SK-N-SH (cell line): Measurements from ENCODE around the gene NECTIN2. TPM values are rescaled to one million over a fixed set of nuclear protein-coding genes. Genes with fewer than 3 reads are reported as not detected.
A peak's percentile ranks its signal among the peaks of the same experiment; 100 is the strongest.

Source experiments
- CTCF ChIA-PET: fragments of 300-600, 350-600 bp; formaldehyde crosslinking; extraction: SDS; loops from one replicate; lab custom pipeline; 2021; lab: Yijun Ruan, JAX
- POLR2A ChIA-PET: fragments of 350-600 bp; sonication (Branson Sonifier 250); formaldehyde crosslinking; extraction: SDS; loops from one replicate; lab custom pipeline; 2020; ENCODE audit warnings: antibody characterized with exemption, inconsistent platforms; lab: Yijun Ruan, JAX
- DNase-seq: peaks from one replicate; pipeline ENCODE4 v3.0.0; 2012
- H2AFZ ChIP-seq: fragments of 200-600 bp; sonication (generic); 2 replicates; pipeline ENCODE4 v1.8.1; 2016; ENCODE audit warnings: antibody characterized with exemption, mild to moderate bottlenecking, low read depth
- H3F3A ChIP-seq: fragments of 200-600 bp; sonication (generic); replicated peaks from 2 replicates; pipeline ENCODE3; 2016; ENCODE audit warnings: antibody characterized with exemption, mild to moderate bottlenecking; ENCODE audit not compliant: insufficient read depth
- H3K27ac ChIP-seq, 2 experiments: fragments of 200-500 bp in 1 of 2; fragments of 200-600 bp in 1 of 2; sonication (Bioruptor generic) in 1 of 2; sonication (generic), shearing (Covaris generic) in 1 of 2; 2 replicates each; pipeline versions ENCODE4 v1.5.1 to v1.6.1; 2014 to 2016; ENCODE audit warnings: low read depth in 2 of 2, inconsistent platforms in 1 of 2, low read length in 1 of 2, mild to moderate bottlenecking in 1 of 2, mixed read lengths in 1 of 2
- H3K27me3 ChIP-seq: fragments of 200-600 bp; sonication (generic), shearing (Covaris generic); 2 replicates; pipeline ENCODE4 v1.6.1; 2016; ENCODE audit warnings: mixed run types; ENCODE audit not compliant: insufficient read depth
- H3K36me3 ChIP-seq, 2 experiments: fragments of 200-500 bp in 1 of 2; fragments of 200-600 bp in 1 of 2; sonication (Bioruptor generic) in 1 of 2; sonication (generic) in 1 of 2; replicated peaks in 1 of 2; 2 replicates each; pipeline versions ENCODE3 to v1.5.1; 2014 to 2016; ENCODE audit warnings: low read length in 1 of 2, mild to moderate bottlenecking in 1 of 2; ENCODE audit not compliant: insufficient read depth in 2 of 2, control insufficient read depth in 1 of 2
- H3K4me1 ChIP-seq, 2 experiments: fragments of 200-500 bp in 1 of 2; fragments of 200-600 bp in 1 of 2; sonication (Bioruptor generic) in 1 of 2; sonication (generic), shearing (Covaris generic) in 1 of 2; 2 replicates each; pipeline versions ENCODE4 v1.5.1 to v1.6.1; 2014 to 2016; ENCODE audit warnings: low read depth in 1 of 2, low read length in 1 of 2, mixed run types in 1 of 2; ENCODE audit not compliant: insufficient read depth in 2 of 2, control insufficient read depth in 1 of 2
- H3K4me2 ChIP-seq: fragments of 200-600 bp; sonication (generic), shearing (Covaris generic); 2 replicates; pipeline ENCODE4 v1.6.1; 2017; ENCODE audit warnings: mixed run types
- H3K4me3 ChIP-seq, 2 experiments: fragments of 200-500 bp in 1 of 2; fragments of 200-600 bp in 1 of 2; sonication (Bioruptor generic) in 1 of 2; sonication (generic), shearing (Covaris generic) in 1 of 2; 2 replicates each; pipeline versions ENCODE4 v1.5.1 to v1.8.1; 2014 to 2016; ENCODE audit warnings: low read depth in 2 of 2, inconsistent platforms in 1 of 2, low read length in 1 of 2, mild to moderate bottlenecking in 1 of 2, mixed read lengths in 1 of 2, moderate library complexity in 1 of 2
- H3K79me2 ChIP-seq: fragments of 200-600 bp; sonication (generic); 2 replicates; pipeline ENCODE4 v1.8.1; 2017; ENCODE audit warnings: mild to moderate bottlenecking; ENCODE audit not compliant: insufficient read depth
- H3K9ac ChIP-seq: fragments of 200-600 bp; sonication (generic); 2 replicates; pipeline ENCODE4 v1.6.1; 2017; ENCODE audit warnings: mixed run types
- H3K9me2 ChIP-seq: fragments of 200-600 bp; sonication (generic); 2 replicates; pipeline ENCODE4 v1.6.1; 2017; ENCODE audit warnings: mixed run types
- H3K9me3 ChIP-seq: fragments of 200-600 bp; sonication (generic); 2 replicates; pipeline ENCODE4 v1.6.1; 2017; ENCODE audit warnings: mixed run types, mild to moderate bottlenecking, moderate library complexity
- H4K20me1 ChIP-seq: fragments of 200-600 bp; sonication (generic); 2 replicates; pipeline ENCODE4 v1.6.1; 2017; ENCODE audit warnings: mild to moderate bottlenecking, mixed run types; ENCODE audit not compliant: insufficient read depth
- ELF1 ChIP-seq: IDR thresholded peaks from 2 replicates; pipeline ENCODE4 v1.4.0; 2012
- EP300 ChIP-seq, 2 experiments: IDR thresholded peaks; 2 replicates each; pipeline versions ENCODE4 v1.4.0 to v1.6.1; 2012; ENCODE audit warnings: borderline replicate concordance in 1 of 2, low read depth in 1 of 2, low read length in 1 of 2
- FOSL2 ChIP-seq: IDR thresholded peaks from 2 replicates; pipeline ENCODE4 v1.4.0; 2012; ENCODE audit warnings: low read depth, mild to moderate bottlenecking, moderate library complexity, borderline replicate concordance
- GATA2 ChIP-seq: sonication (generic); formaldehyde crosslinking; IDR thresholded peaks from 2 replicates; pipeline ENCODE4 v1.5.0; 2020; ENCODE audit warnings: mild to moderate bottlenecking, missing genetic modification reagents
- NRF1 ChIP-seq: IDR thresholded peaks from 2 replicates; pipeline ENCODE4 v1.6.1; 2012; ENCODE audit warnings: low read depth, mild to moderate bottlenecking, low read length
- POLR2AphosphoS5 ChIP-seq: IDR thresholded peaks from 2 replicates; pipeline ENCODE4 v1.6.1; 2012; ENCODE audit warnings: low read depth, low read length
- RAD21 ChIP-seq: IDR thresholded peaks from 2 replicates; pipeline ENCODE4 v1.6.1; 2012; ENCODE audit warnings: mild to moderate bottlenecking, low read length
- RCOR1 ChIP-seq: fragments of 150-350 bp; IDR thresholded peaks from 2 replicates; pipeline ENCODE4 v1.6.1; 2017; ENCODE audit warnings: antibody characterized with exemption, low read length
- RFX5 ChIP-seq: IDR thresholded peaks from 2 replicates; pipeline ENCODE4 v1.6.1; 2012; ENCODE audit warnings: mild to moderate bottlenecking, improper control_type of control experiment, low read length
- TCF12 ChIP-seq: IDR thresholded peaks from 2 replicates; pipeline ENCODE4 v1.4.0; 2012
- YY1 ChIP-seq: IDR thresholded peaks from 2 replicates; pipeline ENCODE4 v1.4.0; 2012; ENCODE audit warnings: low read depth, mild to moderate bottlenecking
- WGBS: methylation state at CpG from one replicate; pipeline ENCODE4 v1.1.6; 2017; ENCODE audit warnings: low lambda C conversion rate; 5-methylcytosine and 5-hydroxymethylcytosine counted together
- polyA plus RNA-seq, 3 experiments: library from polyadenylated mRNA; depleted of rRNA; stranded (reverse); fragments of >200 nt; gene quantifications; 2 replicates each; pipeline ENCODE4 v1.2.3, GENCODE V29; 2012
- TF ChIP-seq, protein P1 (sequence below): fragments of 150-350 bp; IDR thresholded peaks from 2 replicates; pipeline ENCODE4 v1.6.1; 2016; ENCODE audit warnings: mild to moderate bottlenecking, low read depth, low read length
- TF ChIP-seq, protein P2 (sequence below): fragments of 200-600 bp; sonication (generic); IDR thresholded peaks from 2 replicates; pipeline ENCODE4 v1.6.1; 2017; ENCODE audit warnings: antibody characterized with exemption, mild to moderate bottlenecking, moderate library complexity
- TF ChIP-seq, protein P3 (sequence below): IDR thresholded peaks from 2 replicates; pipeline ENCODE4 v1.6.1; 2012; ENCODE audit warnings: mild to moderate bottlenecking, low read depth, low read length, moderate library complexity
- TF ChIP-seq, protein P4 (sequence below): IDR thresholded peaks from 2 replicates; pipeline ENCODE4 v1.4.0; 2012; ENCODE audit warnings: low read depth, borderline replicate concordance
- TF ChIP-seq, protein P5 (sequence below): IDR thresholded peaks from 2 replicates; pipeline ENCODE4 v1.4.0; 2012; ENCODE audit warnings: low read depth

Gene NECTIN2
- polyA plus RNA-seq, 1 of the 3 experiments (the other 2 are of a cell fraction) = 121 TPM

DNA sequence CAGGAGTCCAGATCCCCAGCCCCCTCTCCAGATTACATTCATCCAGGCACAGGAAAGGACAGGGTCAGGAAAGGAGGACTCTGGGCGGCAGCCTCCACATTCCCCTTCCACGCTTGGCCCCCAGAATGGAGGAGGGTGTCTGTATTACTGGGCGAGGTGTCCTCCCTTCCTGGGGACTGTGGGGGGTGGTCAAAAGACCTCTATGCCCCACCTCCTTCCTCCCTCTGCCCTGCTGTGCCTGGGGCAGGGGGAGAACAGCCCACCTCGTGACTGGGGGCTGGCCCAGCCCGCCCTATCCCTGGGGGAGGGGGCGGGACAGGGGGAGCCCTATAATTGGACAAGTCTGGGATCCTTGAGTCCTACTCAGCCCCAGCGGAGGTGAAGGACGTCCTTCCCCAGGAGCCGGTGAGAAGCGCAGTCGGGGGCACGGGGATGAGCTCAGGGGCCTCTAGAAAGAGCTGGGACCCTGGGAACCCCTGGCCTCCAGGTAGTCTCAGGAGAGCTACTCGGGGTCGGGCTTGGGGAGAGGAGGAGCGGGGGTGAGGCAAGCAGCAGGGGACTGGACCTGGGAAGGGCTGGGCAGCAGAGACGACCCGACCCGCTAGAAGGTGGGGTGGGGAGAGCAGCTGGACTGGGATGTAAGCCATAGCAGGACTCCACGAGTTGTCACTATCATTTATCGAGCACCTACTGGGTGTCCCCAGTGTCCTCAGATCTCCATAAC lies 59.5 kb downstream of the NECTIN2 start, which contains the start of gene APOE:
Gene APOE (plus strand): TSS at position 360 of the 724 bp plus-strand sequence. CDS start 829 bp downstream, outside the sequence.
- H3F3A ChIP-seq = peaks cover 17% of the 10 kb centered on the region
- H2AFZ ChIP-seq = 0 out of 2 replicates have a peak within 1 kb of the TSS, but pooled peaks have one; percentile 62
- H3K9ac ChIP-seq = no peak within 1 kb of the TSS
- 17% methylated on average over 20 of the region's 20 CpGs for WGBS
- no peaks in the 10 kb centered on the region for H3K27me3 ChIP-seq
- DNase-seq = peak; percentile 57
- H3K79me2 ChIP-seq = no peaks in the 10 kb centered on the region
- H3K9me2 ChIP-seq = no peaks in the 10 kb centered on the region
- no peak within 1 kb of the TSS for H3K27ac ChIP-seq
- TF ChIP-seq RFX5 (no peak), GATA2 (CRISPR knock-in tag) (no peak)
- POLR2A ChIA-PET = interaction anchor here (0.5 to 0.7 kb wide), 2 partner anchors 10 to 11 kb away, joined by 3 read pairs; no protein-coding TSS in a partner anchor
- peak within 1 kb of the TSS; percentile 37 for H3K4me2 ChIP-seq
- CTCF ChIA-PET = interaction anchor here (0.8 to 5.2 kb wide), 3 partner anchors 9 to 55 kb away, joined by 3 to 131 read pairs (median 3); partner anchors contain the start of gene CLPTM1
- H3K36me3 ChIP-seq = peaks cover 0 to 4% of the 10 kb centered on the region in 2 experiments
- peaks cover 0 to 12% of the 10 kb centered on the region in 2 experiments; a peak in 1 of 4 replicates for H3K4me1 ChIP-seq
- H3K4me3 ChIP-seq = peak within 1 kb of the TSS in 1 of 2 experiments; percentile 36; a peak in 2 of 4 replicates
- H4K20me1 ChIP-seq = no peaks in the 10 kb centered on the region
- H3K9me3 ChIP-seq = no peaks in the 10 kb centered on the region

DNA sequence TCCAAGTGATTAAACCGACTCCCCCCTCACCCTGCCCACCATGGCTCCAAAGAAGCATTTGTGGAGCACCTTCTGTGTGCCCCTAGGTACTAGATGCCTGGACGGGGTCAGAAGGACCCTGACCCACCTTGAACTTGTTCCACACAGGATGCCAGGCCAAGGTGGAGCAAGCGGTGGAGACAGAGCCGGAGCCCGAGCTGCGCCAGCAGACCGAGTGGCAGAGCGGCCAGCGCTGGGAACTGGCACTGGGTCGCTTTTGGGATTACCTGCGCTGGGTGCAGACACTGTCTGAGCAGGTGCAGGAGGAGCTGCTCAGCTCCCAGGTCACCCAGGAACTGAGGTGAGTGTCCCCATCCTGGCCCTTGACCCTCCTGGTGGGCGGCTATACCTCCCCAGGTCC lies 61.5 kb downstream of the NECTIN2 start:
- no peak overlapping the region for H3K27ac ChIP-seq
- H3K36me3 ChIP-seq = no peaks in the 10 kb centered on the region
- no peaks in the 10 kb centered on the region for H3K27me3 ChIP-seq
- no peaks in the 10 kb centered on the region for H3K9me2 ChIP-seq
- H3K4me3 ChIP-seq = no peak overlapping the region
- H3K4me1 ChIP-seq = peaks cover 4 to 14% of the 10 kb centered on the region in 2 experiments; a peak in 1 of 4 replicates
- no peak overlapping the region for H3K9ac ChIP-seq
- POLR2A ChIA-PET = no interaction called here
- 76% methylated on average over 4 of the region's 12 CpGs for WGBS
- H3K4me2 ChIP-seq = no peak overlapping the region
- CTCF ChIA-PET = interaction anchor here (6.2 kb wide), 1 partner anchor 44 kb away, joined by 57 read pairs; no protein-coding TSS in a partner anchor
- no peaks in the 10 kb centered on the region for H3K79me2 ChIP-seq
- DNase-seq = peak; percentile 8
- H4K20me1 ChIP-seq = no peaks in the 10 kb centered on the region
- no peaks in the 10 kb centered on the region for H3K9me3 ChIP-seq
- H3F3A ChIP-seq = peaks cover 21% of the 10 kb centered on the region
- H2AFZ ChIP-seq = no peak overlapping the region
- no peak for TF ChIP-seq RAD21
- TF ChIP-seq, protein P1, sequence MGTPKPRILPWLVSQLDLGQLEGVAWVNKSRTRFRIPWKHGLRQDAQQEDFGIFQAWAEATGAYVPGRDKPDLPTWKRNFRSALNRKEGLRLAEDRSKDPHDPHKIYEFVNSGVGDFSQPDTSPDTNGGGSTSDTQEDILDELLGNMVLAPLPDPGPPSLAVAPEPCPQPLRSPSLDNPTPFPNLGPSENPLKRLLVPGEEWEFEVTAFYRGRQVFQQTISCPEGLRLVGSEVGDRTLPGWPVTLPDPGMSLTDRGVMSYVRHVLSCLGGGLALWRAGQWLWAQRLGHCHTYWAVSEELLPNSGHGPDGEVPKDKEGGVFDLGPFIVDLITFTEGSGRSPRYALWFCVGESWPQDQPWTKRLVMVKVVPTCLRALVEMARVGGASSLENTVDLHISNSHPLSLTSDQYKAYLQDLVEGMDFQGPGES = no peak
- no peak for TF ChIP-seq YY1
- TF ChIP-seq, protein P2, sequence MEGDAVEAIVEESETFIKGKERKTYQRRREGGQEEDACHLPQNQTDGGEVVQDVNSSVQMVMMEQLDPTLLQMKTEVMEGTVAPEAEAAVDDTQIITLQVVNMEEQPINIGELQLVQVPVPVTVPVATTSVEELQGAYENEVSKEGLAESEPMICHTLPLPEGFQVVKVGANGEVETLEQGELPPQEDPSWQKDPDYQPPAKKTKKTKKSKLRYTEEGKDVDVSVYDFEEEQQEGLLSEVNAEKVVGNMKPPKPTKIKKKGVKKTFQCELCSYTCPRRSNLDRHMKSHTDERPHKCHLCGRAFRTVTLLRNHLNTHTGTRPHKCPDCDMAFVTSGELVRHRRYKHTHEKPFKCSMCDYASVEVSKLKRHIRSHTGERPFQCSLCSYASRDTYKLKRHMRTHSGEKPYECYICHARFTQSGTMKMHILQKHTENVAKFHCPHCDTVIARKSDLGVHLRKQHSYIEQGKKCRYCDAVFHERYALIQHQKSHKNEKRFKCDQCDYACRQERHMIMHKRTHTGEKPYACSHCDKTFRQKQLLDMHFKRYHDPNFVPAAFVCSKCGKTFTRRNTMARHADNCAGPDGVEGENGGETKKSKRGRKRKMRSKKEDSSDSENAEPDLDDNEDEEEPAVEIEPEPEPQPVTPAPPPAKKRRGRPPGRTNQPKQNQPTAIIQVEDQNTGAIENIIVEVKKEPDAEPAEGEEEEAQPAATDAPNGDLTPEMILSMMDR = no peak
- TF ChIP-seq, protein P3, sequence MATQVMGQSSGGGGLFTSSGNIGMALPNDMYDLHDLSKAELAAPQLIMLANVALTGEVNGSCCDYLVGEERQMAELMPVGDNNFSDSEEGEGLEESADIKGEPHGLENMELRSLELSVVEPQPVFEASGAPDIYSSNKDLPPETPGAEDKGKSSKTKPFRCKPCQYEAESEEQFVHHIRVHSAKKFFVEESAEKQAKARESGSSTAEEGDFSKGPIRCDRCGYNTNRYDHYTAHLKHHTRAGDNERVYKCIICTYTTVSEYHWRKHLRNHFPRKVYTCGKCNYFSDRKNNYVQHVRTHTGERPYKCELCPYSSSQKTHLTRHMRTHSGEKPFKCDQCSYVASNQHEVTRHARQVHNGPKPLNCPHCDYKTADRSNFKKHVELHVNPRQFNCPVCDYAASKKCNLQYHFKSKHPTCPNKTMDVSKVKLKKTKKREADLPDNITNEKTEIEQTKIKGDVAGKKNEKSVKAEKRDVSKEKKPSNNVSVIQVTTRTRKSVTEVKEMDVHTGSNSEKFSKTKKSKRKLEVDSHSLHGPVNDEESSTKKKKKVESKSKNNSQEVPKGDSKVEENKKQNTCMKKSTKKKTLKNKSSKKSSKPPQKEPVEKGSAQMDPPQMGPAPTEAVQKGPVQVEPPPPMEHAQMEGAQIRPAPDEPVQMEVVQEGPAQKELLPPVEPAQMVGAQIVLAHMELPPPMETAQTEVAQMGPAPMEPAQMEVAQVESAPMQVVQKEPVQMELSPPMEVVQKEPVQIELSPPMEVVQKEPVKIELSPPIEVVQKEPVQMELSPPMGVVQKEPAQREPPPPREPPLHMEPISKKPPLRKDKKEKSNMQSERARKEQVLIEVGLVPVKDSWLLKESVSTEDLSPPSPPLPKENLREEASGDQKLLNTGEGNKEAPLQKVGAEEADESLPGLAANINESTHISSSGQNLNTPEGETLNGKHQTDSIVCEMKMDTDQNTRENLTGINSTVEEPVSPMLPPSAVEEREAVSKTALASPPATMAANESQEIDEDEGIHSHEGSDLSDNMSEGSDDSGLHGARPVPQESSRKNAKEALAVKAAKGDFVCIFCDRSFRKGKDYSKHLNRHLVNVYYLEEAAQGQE = no peak
- TF ChIP-seq TCF12 = no peak
- TF ChIP-seq, protein P4, sequence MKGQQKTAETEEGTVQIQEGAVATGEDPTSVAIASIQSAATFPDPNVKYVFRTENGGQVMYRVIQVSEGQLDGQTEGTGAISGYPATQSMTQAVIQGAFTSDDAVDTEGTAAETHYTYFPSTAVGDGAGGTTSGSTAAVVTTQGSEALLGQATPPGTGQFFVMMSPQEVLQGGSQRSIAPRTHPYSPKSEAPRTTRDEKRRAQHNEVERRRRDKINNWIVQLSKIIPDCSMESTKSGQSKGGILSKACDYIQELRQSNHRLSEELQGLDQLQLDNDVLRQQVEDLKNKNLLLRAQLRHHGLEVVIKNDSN = no peak
- TF ChIP-seq RCOR1 = no peak
- TF ChIP-seq POLR2AphosphoS5 = no peak
- TF ChIP-seq NRF1 = no peak
- TF ChIP-seq EP300 (IDR thresholded peaks at IDR 0.05; ENCODE audit: borderline replicate concordance in 1 of 2, low read depth in 1 of 2, low read length in 1 of 2) = no peak
- TF ChIP-seq, protein P5, sequence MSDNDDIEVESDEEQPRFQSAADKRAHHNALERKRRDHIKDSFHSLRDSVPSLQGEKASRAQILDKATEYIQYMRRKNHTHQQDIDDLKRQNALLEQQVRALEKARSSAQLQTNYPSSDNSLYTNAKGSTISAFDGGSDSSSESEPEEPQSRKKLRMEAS = no peak
- TF ChIP-seq FOSL2 = no peak
- TF ChIP-seq ELF1 = no peak
